ENCODE measurements around the gene LRRC26.

The LRRC26 gene

DNA sequence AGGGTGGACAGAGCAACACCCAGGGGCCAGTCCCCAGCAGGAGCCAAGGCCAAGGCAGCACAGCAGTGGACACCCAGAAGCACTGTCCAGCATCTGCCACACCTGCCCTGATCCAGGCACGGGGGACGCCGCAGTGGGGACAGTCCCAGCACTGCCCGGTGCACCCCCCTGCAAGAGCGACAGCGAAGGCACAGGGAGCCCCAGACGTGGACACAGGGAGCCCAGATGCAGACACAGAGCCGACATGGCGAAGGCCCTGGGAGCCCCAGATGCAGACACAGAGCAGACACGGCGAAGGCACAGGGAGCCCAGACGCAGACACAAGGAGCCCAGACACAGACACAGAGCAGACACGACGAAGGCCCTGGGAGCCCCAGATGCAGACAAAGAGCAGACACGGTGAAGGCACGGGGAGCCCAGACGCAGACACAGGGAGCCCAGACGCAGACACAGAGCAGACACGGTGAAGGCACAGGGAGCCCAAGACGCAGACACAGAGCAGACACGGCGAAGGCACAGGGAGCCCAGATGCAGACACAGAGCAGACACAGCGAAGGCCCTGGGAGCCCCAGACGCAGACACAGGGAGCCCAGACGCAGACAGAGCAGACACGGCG lies 14.2 kb upstream of the LRRC26 start:
- no peak for DNase-seq

DNA sequence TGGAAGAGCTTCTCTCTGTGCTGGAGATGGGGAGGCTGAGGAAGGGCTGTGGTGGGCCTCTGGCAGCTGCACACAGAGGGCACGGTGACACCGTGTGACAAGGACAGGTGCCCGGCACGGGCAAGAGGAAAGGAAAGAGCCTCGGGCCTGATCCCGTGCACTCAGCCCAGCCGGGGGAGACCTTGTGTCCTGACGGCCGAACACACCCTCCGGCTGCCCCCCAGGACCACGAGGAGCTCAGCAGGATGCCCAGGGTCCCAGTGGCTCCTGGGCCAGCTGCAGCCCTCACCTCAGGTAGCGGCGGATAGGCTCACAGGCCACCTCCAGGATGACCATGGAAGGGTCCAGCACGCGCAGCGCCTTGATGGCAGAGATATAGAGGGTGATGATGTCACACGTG lies 13.0 kb upstream of the LRRC26 start:
- DNase-seq, result no peak

DNA sequence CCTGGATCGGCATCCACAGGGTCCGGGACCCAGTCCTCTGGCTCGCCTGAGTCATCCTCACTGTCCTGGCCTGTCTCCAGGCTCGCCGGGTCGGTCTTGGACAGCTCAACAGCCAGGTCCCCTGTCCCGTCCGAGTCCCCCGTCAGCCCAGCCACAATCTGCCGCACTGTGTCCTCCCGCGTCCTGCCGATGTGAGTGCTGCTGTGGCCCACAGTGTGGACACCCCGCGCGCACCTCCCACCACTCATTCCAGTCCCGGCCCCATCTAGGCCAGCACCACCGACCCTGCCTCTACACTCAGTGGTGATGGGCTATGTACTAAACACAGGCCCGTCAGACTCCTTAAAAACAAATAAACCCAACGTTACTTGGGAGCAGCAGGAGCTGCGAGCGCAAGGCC lies 11.8 kb upstream of the LRRC26 start:
- no peak for DNase-seq

DNA sequence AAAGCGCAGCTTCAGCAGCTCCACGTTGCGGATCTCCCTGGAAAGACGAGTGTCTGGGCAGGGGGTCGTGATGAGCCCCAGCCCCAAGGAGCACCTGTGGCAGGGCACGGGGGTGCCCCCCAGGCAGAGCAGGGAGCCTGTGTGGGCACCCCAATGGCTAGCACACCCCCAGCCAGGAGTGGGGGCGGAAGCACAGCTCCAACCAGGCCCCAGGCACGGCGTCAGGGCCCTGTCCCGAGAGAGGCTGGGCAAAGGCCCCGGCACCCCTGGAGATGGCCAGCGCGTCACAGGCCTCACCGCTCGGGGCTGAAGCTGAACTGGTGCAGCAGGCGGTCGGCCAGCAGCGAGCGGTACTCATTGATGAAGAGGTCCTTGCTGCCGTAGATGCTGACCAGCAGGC lies 10.6 kb upstream of the LRRC26 start:
- no peak for DNase-seq

DNA sequence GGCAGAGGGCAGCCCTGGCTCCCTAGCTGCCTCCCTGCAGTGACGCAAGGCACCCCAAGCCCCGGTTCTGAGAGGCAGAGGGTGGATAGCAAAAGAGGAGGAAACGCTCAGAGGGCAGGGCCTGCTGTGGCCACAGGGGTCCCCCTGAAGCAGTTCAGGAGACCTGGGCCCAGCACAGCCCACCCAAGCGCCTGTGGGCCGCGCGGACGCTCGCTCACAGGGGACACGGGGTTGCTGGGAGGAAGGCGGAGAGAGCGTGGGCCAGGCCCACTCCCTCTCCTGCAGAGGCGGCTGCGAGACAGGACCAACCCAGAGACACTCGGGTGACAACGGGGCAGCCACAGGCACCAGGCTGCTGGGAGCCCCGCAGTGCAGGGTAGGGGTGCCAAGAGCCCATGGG lies 9.9 kb upstream of the LRRC26 start:
- no peak for DNase-seq

DNA sequence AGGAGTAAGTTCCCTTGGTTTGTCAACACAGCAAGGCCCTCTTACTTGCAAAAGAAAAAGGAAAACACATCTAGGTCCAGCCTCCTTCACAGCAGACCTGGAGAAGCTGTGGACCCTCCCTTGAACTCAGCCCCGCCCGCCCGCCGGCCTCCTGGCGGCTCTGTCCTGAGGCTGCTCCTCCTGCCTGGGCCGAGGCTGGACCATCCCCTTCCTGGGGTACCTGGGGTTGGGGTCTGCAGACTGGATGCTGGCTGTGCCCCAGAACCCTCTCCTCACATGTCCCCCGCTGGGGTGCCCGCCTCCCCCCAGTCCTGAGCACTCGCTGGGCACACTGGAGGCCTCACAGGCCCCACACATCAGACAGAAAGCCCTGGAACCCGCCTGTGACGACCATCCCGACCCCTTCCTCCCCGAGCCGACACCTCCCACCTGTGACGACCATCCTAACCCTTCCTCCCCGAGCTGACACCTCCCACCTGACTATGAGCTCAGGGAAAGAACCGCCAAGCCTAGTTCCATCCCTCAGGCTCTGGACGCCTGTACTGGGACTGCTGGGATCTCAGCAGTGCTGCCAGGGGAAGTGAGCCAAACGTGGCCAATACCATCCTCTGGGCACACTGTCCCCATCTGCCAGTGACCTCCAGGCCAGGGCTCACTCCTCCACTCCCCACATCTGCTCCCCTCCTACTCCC lies 9.2 kb upstream of the LRRC26 start:
- no peak for DNase-seq

DNA sequence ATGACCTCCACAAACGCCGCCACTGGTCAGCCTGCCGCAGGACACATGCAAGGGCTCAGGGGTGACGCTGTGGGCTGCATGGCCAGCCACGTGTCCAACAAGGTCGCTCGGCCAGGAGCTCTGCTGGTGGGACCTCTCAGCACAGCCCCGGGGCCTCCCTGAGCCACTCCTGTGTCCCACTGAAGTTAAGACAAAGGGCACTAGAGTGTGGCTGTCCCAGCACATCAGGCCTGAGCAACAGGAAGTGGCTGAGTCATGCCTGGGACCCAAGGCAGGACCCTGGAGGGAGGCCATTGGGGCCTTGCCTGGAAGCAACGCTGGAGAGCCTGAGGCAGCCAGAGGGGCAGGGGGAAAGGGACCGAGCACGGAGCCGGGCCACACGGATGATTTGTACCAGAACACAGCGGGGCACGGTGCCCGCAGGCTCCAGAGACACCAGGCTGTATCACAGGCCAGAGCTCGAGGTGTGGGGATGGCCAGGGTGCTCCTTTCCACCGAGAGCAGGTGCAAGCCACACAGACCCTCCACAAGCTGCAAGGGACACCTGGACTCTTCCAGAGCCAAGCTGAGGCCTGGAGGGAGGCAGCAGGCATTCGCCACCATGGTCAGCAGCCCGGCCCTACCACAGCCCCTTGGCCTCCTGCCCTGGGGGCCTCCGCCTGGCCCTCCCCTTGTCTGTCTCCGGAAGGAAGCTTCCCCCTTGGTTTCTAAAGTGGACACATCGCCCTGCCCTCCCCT lies 8.5 kb upstream of the LRRC26 start:
- no peak for DNase-seq

DNA sequence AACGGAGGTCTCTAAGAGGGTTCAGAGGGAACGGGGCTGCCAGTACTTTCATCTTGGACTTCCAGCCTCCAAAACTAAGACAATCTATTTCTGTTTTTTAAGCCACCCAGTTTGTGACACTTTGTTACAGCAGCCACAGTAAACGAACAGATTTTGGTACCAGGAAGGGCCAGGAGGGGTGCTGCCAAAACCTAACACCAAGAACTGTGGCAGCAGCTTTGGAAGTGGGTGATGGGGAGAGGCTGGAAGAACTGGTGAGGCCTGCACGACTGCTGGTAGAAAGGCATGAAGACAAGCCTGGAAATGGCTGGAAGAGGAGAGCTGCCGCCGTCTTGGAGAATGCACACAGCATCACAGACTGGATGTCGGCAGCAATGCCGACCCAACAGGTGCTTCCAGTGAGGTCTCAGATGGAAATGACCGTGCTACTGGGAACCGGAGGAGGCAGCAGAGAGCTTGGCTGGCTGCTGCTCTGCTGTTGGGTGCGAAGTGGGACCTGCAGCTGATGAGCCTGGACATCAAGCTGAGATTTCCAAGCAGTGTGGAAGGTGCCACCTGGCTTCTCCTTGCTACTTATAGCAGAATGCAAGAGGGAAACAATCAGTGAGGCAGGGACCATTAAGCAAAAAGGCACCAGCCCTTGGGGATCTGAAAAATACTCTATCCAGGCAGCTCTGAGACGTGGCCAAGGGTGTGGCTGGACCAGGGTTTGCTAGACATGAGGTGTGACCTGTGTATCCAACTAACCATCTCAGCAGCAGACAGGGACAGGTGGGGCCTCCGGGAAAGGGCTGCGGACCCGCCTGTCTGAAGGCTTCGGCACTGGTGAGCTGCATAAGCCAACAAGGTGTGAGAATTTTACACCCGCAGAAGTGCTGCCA lies 6.7 kb upstream of the LRRC26 start:
- no peak for DNase-seq

DNA sequence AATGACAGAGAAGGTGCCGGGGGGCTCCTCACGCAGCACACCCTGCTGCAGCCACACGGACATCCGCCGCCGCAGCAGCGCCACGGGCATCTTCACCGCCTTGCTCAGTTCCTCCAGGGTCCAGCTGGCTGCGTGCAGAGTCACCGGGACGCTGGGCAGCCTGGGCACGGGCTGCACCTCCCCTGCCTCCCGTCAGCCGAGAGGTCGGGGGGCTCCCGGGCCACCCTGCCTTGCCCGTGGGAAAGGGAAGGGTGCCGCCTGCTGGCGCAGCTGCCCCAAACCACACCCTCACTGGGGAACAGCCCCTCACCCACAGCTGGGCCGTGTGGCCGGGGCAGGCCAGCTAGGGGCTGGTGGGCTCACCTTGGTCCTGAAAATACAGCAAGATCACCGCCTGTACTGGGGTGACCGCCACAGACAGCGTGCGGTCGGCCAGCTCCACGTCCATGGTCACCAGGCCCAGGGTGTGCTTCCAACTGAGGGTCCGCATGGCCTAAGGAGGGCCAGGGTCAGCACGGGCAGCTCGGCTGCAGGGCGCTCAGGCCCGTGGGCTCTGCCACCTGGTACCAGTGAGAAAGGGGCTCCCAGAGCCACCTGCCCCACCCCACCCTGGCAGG lies 5.6 kb upstream of the LRRC26 start:
- no peak for DNase-seq

DNA sequence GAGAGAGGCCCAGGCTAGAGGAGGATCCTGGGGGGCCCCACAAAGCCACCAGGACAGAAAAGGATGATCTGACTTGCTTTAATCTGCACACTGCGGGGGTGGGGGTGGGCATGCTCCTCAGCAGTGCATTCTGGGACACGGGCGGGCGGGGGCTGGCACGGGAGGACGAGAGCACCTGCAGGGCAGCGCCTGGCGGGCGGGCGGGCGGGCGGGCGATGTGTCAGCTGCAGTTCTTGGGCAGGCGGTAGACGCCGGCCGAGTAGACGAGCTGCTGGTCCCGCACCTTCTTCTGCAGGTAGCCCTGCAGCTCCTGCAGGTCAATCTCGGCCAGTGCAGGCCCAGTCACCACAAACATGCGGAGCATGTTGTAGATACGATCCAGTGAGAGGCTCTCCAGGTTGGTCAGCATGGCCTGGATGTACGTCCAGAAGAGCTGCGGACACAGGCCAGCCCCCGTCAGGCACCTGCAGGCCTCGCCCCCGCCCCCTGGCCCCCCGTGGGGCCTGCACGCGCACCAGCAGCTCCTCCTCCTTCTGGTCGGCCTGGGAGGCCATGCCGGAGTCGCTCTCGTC lies 5.0 kb upstream of the LRRC26 start:
- DNase-seq, result no peak

DNA sequence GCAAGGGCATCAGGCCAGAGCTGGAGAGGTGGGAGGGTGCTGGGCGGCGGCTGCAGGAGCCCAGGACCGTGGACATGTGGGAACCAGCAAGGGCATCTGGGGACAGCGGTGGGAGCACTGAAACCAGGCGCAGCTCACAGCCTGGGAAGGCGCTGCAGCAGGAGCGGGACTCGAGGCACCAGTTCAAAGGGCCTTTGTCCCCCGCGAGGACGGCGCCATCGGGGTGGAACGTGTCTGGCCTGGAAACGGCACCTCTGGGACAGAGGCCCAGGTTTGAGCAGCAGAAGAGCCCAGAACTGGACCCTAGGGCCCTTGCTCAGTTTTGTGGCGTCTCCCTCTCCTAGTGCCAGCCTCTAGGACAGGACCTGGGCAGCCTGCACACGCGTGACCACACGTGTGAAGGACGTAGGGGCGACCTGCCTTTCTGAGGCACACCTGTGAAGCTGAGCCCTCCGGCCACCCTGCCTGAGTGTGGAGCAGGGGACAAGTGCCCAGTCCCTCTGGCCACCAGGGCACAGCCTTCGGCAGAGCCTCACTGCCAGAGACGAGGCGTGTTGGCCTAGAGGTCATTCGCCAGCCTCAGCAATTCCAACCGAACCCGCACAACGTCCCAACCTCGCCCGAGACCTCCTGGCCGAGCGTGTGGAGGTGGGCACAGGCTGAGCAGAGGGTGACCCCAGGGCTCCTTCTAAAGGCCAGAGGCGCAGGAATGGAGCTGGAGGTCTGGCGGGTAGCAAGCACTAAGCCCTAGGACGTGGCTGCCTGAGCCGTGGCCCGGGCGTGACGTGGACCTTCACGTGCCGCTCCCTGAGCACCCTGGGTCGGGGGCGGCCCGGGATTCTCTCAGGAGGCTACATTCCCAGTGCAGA lies 4.2 kb upstream of the LRRC26 start:
- DNase-seq, result no peak

DNA sequence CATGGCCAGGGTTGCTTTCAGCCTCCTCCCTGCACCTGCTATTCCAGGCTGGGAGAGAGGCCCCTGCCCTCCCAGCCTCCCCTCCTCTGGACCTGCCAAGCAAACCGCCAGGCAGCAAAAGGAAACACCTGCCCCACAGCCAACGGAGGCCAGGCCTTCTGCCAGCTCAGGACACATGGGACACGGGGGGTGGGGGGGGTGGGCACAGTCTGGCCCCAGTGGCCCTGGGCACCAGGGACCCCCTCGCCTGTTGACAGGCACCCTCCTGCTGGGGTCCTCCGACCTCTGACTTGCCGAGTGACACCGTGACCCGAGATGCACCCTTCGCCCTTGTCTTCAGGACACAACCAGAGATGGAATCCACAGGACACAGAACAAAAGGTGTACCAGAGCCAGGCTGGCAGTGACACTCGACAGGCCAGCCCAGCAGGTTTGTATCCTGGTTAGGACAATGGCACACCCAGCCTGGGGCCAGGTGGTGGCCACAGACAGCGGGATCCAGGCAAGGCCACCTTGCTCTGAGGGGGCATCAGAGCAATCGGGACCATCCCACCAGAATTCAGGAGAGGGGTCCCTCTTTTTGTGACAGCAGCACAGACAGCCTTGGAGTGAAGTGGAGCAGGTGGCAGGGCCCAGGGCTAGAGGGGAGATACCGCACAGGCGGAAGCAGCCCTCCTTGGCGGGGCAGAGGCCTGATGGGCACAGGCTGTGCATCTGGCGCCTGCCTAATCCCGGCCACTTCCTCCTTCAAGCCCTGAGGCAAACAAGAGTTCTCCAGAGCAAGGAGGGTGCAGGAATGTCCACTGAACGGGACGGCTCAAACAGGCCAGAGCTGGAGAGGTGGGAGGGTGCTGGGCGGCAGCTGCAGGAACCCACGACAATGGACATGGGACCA lies 3.3 kb upstream of the LRRC26 start:
- no peak for DNase-seq

DNA sequence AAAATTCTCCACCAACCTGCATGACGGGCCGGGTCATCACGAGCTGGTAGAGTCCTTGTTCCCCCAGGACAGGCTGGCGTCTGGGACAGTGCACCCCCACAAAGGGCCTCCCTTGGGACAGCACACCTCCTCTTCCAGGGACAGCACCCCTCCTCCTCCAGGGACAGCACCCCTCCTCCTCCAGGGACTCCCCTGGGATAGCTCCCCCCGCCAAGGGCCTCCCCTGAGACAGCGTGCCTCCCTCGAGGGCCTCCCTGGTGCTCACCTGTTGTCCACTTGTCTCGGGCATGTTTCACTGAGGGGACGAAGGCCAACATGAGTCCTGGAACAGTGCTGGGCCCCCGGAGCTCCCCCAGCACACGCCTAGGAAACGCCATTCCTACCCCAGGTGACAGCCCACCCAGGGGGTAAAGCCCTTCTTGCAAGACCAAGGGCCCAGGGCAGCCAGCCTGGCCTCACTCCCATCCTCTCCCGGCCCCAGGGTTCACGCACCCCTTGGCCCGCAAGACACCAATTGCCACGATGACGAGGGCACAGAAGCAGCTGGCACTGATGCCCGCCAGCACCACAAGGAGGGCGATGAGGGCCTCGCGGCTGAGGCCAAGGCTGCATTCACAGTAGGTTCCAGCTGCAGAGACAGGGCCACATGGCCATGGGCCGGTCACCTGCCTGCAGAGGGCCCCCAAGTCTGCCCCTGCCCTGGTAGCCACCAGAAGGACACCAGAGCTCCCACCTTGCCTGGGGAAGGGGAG lies 1.5 kb upstream of the LRRC26 start:
- no peak for DNase-seq

DNA sequence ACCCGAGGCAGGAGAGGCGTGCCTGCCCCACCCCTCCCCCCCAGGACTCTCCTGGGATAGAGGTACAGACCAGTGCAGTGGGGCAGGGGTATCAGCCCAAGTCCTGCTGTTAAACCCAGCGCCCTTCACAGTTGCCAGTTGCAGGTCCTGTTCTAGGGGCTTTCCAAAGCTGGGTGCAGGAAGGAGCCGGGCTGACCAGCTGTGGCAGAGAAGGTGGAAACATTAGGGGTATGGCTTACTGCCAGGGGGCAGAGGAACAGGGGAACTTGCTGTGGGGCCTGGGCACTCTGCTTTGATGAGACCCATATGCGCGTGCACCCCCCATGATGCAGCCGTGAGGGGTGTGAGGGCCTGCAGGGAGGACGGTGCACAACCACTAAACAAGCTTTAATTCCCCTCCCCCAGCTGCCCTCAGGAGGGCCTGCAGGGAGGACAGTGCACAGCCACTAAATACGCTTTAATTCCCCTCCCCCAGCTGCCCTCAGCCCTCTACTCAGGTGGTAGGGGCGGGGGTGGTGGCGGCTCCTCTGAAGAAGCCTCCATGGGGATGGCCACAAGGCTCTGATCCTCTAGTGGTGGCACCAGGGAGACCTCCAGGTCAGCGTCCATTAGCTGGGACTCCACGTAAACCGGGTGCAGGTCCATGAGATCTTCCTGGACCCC lies 766 bp upstream of the LRRC26 start:
- DNase-seq, result no peak

DNA sequence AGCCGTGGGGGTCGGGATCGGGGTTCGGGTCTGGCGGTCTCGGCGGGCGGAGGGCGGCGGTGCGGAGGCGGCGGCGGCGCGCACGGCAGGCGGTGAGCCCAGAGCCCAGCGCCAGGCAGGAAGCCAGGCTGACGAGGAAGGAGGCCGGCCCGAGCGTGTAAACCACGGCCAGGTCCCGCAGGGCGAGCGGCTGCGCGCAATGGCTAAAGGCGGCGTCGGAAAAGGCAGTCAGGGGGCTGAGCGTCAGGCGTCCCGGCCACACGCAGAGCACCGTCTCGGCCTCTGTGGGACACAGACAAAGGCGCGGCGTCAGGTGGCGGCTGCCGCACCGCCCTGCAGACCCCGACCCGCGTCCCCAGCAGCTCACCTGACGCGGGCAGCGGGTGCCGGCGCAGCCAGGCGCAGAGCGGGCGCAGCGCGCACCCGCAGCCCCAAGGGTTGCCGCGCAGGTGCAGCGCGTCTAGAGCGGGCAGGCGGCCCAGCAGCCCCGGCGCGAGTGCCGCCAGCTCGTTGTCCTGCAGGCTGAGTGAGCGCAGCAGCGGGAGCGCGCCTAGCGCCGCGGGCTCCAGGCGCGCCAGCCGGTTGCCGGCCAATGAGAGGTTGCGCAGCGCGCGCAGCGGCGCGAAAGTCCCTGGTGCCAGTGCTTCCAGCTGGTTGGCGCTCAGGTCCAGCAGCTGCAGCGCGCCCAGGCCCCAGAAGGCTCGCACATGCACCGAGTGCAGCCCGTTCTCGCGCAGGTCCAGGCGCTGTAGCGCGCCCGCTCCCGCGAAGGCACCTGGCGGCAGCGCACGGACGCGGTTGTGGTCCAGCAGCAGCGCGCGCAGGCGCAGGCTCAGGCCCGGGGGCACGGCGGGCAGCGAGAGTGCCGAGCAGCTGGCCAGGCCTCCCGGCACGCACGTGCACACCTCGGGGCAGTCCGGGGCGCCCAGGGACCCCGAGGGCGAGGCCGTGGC lies 671 bp downstream of the LRRC26 start:
- peak; percentile 90 for DNase-seq

DNA sequence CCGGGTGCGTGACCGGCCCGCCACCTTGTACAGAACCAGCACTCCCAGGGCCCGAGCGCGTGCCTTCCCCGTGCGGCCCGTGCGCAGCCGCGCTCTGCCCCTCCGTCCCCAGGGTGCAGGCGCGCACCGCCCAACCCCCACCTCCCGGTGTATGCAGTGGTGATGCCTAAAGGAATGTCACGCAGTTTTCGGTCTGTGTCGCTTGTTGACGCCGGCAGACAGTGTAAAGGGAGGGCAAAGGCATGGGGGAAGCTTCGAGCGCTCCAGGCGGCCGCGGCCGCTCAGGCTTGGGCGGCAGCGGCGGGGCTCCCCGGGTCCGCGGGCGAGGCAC lies 1.3 kb downstream of the LRRC26 start:
- no peak for DNase-seq

DNA sequence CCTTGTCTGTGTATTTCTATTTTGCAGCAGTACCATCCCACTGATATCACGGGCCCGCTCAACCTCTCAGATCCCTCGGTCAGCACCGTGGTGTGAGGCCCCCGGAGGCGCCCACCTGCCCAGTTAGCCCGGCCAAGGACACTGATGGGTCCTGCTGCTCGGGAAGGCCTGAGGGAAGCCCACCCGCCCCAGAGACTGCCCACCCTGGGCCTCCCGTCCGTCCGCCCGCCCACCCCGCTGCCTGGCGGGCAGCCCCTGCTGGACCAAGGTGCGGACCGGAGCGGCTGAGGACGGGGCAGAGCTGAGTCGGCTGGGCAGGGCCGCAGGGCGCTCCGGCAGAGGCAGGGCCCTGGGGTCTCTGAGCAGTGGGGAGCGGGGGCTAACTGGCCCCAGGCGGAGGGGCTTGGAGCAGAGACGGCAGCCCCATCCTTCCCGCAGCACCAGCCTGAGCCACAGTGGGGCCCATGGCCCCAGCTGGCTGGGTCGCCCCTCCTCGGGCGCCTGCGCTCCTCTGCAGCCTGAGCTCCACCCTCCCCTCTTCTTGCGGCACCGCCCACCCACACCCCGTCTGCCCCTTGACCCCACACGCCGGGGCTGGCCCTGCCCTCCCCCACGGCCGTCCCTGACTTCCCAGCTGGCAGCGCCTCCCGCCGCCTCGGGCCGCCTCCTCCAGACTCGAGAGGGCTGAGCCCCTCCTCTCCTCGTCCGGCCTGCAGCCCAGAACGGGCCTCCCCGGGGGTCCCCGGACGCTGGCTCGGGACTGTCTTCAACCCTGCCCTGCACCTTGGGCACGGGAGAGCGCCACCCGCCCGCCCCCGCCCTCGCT lies 1.9 kb downstream of the LRRC26 start:
- peak; percentile 54 for DNase-seq

All from retina (tissue), 1 donor.